ENCODE data around the gene G2E3. TPM values are rescaled to one million over a fixed set of nuclear protein-coding genes. Genes with fewer than 3 reads are reported as not detected.

G2E3 gene
- total and polyA plus RNA-seq, 2 experiments from 2014 or later: 67.4 to 113 TPM

- TF ChIP-seq ZNF462 (CRISPR knock-in tag; IDR thresholded peaks at IDR 0.05) (no peak), POLR2AphosphoS5 (IDR thresholded peaks at IDR 0.05; ENCODE audit: low read depth) (no peak), EZH2phosphoT487 (IDR thresholded peaks at IDR 0.05; ENCODE audit: unreplicated experiment) (no peak)
Observed at GRCh38 chr14:30518867-30519560, 39.9 kb upstream of the G2E3 start (continued).

GRCh38 chr14:30519961-30520360 is 39.0 kb upstream of the G2E3 start:
- no peaks in the 10 kb centered on the region for H3F3A ChIP-seq (replicated peaks; ENCODE audit: low read depth)
- Mint-ChIP-seq H3K4me3 (no peak overlapping the region), H3K27ac (no peak overlapping the region), H3K36me3 (ENCODE audit: low read depth) (no peaks in the 10 kb centered on the region), H3K4me1 (peaks cover 9% of the 10 kb centered on the region; the same call in 1 of the 3 replicates), H3K27me3 (ENCODE audit: insufficient read depth, low read depth, poor library complexity) (no peaks in the 10 kb centered on the region), H3K9me3 (no peaks in the 10 kb centered on the region)
- no peak for DNase-seq (ENCODE audit: low spot score)
- no peak overlapping the region for H3K4me3 ChIP-seq
- H3K4me2 ChIP-seq: no peak overlapping the region
- no peaks in the 10 kb centered on the region for H4K20me1 ChIP-seq (replicated peaks; ENCODE audit: insufficient read depth)
- no peak for ATAC-seq
- no peak overlapping the region for H3K27ac ChIP-seq (ENCODE audit: low read depth)
- H3K79me2 ChIP-seq (replicated peaks; ENCODE audit: insufficient read depth): no peaks in the 10 kb centered on the region
- TF ChIP-seq POLR2AphosphoS5 (IDR thresholded peaks at IDR 0.05; ENCODE audit: low read depth) (no peak), STAT1 (IDR thresholded peaks at IDR 0.05; ENCODE audit: unreplicated experiment) (no peak), ZNF331 (CRISPR knock-in tag; IDR thresholded peaks at IDR 0.05; ENCODE audit: low read depth) (no peak), EZH2phosphoT487 (IDR thresholded peaks at IDR 0.05; ENCODE audit: unreplicated experiment) (no peak)
- H3K9me2 ChIP-seq (ENCODE audit: insufficient read depth): no peaks in the 10 kb centered on the region
- no peaks in the 10 kb centered on the region for H3K36me3 ChIP-seq (ENCODE audit: insufficient read depth)
- H2AFZ ChIP-seq: no peak overlapping the region
- no peaks in the 10 kb centered on the region for H3K27me3 ChIP-seq (ENCODE audit: insufficient read depth)
- H3K4me1 ChIP-seq (ENCODE audit: insufficient read depth): peaks cover 9% of the 10 kb centered on the region; the same call in 1 of the 2 replicates
